C4-2B (cell line): ENCODE measurements around the gene YY2.
"Not testable (repeated sequence)": the region's sequence is repeated elsewhere in the genome, so short reads cannot be mapped to it uniquely, and the experiment has no call there.

Experiments used
- H3K27ac ChIP-seq: fragments of 450-650 bp; 2 replicates; pipeline ENCODE4 v1.5.1; 2017
- CTCF ChIP-seq: fragments of 450-650 bp; conservative IDR thresholded peaks from 2 replicates; pipeline ENCODE4 v1.5.1; 2017; ENCODE audit warnings: mild to moderate bottlenecking
- ZFX ChIP-seq: fragments of 450-650 bp; IDR thresholded peaks from 2 replicates; pipeline ENCODE4 v1.6.1; 2017

The YY2 gene

GRCh38 chrX:21855937-21856415 is at the start of gene YY2:
TSS of gene YY2 (plus strand) at chrX:21855987. CDS start at chrX:21856485, 498 bp downstream.
- TF ChIP-seq ZFX (no peak), CTCF (no peak)

GRCh38 chrX:21806691-21807090 is 49.1 kb upstream of the YY2 start:
- no peak overlapping the region for H3K27ac ChIP-seq
- TF ChIP-seq CTCF (no peak), ZFX (no peak)

More at GRCh38 chrX:21855937-21856415, at the start of gene YY2:
- no peak within 1 kb of the TSS for H3K27ac ChIP-seq

GRCh38 chrX:21811832-21812231 is 44.0 kb upstream of the YY2 start:
- TF ChIP-seq CTCF (no peak), ZFX (no peak)
- H3K27ac ChIP-seq, result no peak overlapping the region

- H3K27ac ChIP-seq, result no peak overlapping the region
- no peak for TF ChIP-seq CTCF
- no peak for TF ChIP-seq ZFX
Measured at GRCh38 chrX:21812628-21813027, 43.2 kb upstream of the YY2 start.

GRCh38 chrX:21813612-21814368 is 42.0 kb upstream of the YY2 start:
- H3K27ac ChIP-seq, result no peak overlapping the region
- TF ChIP-seq CTCF (no peak), ZFX (no peak)

GRCh38 chrX:21816136-21816535 is 39.7 kb upstream of the YY2 start:
- H3K27ac ChIP-seq, result no peak overlapping the region
- TF ChIP-seq CTCF (no peak), ZFX (no peak)

GRCh38 chrX:21820170-21820569 is 35.6 kb upstream of the YY2 start:
- H3K27ac ChIP-seq, result not testable (repeated sequence)

GRCh38 chrX:21821875-21822274 is 33.9 kb upstream of the YY2 start:
- TF ChIP-seq ZFX (no peak), CTCF (no peak)
- no peak overlapping the region for H3K27ac ChIP-seq
